Left kidney (tissue), 2 donors: ENCODE data around the gene POLK. TPM values are rescaled to one million over a fixed set of nuclear protein-coding genes. Genes with fewer than 3 reads are reported as not detected.

Source experiments
- DNase-seq: peaks from one replicate; pipeline ENCODE4 v3.0.0-alpha.2; 2013
- polyA plus RNA-seq: library from polyadenylated mRNA; unstranded; fragments of 120-200 nt; gene quantifications from one replicate; pipeline ENCODE4 v1.2.1, GENCODE V29; 2013; ENCODE audit not compliant: insufficient read length

POLK gene
- polyA plus RNA-seq, 1 donor: 36.9 TPM

DNA sequence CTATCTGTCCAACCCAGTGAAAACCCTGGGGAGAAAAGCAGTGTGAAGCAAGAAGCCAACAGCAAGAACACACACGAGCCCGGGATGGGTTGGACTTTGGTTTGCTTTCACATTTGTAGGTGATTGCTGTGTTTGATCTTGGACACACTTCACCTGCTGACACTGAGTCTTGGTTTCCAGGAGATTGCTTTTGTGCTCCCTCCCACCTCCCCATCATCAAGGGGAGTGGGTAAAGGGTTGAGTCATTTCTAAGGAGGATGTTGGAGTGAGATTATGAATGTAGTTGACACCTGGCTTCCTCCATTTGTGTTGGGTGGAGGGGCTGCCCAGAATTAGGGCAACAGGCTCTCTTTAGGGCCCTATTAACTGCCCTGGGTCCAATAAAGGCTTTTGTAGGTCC lies 137.0 kb downstream of the POLK start:
- DNase-seq: no peak

Other genes with a start within 250 kb of the POLK start
- gene HMGCR, start 174.7 kb upstream of the POLK start, polyA plus RNA-seq: 82.8 TPM
- 63.7 TPM for gene CERT1, start 262 bp upstream of the POLK start, polyA plus RNA-seq
- 9.7 TPM for gene ANKDD1B, start 99.6 kb downstream of the POLK start, polyA plus RNA-seq
- gene POC5, start 205.5 kb downstream of the POLK start, polyA plus RNA-seq: 21.7 TPM